GM18909 (cell line): ENCODE measurements around the gene DDX20.
"Not testable (repeated sequence)": the region's sequence is repeated elsewhere in the genome, so short reads cannot be mapped to it uniquely, and the experiment has no call there.

Experiments
- ATAC-seq: cut with Tn5 transposase; IDR thresholded peaks from one replicate; pipeline ENCODE4 v1.9.1; 2021; ENCODE audit warnings: mild to moderate bottlenecking; ENCODE audit not compliant: unreplicated experiment, poor library complexity

Gene DDX20

DNA sequence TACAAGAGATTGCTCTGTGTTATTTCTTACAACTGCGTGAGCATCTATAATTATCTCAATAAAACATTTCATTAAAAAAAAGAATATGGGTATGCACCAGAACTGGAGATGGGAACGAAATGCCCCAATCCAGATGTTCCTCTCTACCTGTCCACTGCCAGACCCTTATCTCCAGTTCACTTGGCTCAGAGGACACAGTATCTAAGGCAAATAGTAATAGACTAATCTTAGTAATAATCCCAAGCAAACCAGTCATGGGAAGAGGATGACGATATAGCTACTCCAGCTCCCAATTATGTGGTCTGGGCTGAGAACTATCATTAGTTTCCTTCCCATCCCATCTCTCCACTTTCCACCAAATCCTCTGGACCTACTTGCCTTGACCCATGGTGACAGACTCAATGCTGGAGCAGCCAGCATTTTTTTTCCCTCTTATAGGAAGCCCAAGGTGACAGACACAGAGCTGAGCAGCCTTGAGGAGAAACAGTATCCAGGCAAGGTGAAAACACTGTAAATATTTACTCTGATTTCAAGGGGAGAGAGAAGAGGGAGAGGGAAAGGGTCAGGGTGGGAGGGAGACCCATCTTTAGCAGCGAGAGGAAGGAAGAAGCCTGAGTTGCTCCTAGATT is 28.7 kb downstream of the DDX20 start:
- ATAC-seq = no peak

- ATAC-seq = no peak
These were observed 31.0 kb downstream of the DDX20 start for GRCh38 chr1:111786669-111787207.

DNA sequence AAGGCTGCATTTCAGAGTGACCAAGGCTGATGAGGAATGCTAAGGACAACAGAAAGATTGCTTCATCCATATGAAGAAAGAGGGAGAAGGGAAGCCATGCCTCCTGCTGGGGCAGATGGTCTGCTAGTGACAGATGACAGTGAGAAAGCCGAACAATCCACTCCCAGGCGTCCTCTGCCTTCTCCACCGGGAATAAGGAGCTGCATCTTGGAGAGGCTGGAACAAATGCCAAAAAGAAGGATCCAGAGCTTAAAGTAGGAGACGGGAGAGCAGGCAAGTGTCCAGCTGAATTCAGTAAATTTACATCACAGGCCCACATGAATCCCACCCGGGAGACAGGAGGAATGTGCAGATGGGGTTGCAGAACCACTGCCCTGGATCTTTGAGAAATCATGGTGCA is 33.4 kb downstream of the DDX20 start:
- ATAC-seq = no peak

DNA sequence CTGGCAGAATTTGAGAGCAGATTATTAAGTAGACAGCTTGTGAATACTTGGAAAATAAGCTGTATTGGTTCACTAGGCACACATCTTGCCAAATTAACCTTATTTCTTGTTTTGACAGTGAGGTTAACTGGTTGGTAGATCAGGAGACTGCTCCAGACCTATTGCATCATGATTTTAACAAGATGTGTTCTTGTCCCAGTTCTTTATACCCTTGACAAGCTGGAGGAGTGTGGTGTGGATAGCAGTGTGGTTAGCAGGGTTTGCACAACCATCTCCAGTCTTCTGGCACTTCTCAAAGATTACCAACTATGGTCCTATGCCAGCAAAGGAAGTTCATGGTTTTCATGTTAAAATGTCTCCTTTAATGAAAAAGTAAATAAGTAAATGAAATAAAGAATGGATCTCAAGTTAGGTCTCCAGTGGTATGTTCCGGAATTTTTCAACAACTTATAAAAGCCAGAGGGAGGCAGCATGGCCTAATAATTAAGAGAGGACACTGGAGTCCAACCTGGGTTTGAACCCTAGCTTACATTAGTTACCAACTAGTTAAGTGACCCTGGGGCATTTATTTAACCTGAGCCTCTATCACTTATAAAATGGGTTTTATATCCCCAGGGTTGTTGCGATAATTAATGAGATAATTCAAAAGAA is 34.1 kb downstream of the DDX20 start:
- ATAC-seq = no peak

DNA sequence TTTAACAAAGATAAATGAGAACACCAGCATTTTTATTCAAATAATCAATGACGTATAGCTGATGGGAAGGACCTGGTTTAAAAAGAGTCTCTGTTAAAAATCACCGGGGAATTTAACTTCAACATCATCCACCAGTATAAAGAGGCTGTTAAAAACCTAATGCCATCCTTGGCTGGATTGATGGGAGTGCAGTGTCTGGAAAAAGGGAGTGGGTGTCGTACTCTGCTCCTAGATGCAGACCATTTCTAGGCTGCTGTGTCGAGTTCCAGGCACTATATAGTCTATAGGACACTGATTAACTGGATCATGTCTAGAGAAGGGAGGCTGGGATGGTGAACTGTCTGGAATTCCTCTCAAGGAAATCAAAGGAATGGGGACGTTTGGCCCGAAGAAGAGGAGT is 36.1 kb downstream of the DDX20 start:
- no peak for ATAC-seq

DNA sequence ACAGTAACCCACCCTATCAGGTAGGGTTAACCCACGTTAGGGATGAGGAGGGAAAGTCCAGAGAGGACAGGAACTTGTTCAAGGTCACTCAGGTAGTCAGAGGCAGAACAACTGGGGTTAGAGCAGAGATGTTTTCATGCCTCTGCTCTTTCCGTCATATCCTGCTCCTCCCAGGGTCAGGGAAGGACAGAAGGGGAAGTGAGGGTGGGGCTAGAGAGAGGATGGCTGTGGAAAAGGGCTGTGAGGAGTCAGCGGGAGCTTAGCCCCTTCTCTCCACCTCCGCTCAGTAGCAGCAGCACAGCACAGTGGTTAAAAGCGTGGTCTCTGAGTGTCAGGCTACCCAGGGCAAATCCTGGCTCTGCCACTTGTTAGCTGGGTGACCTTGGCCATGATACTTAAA is 36.5 kb downstream of the DDX20 start:
- ATAC-seq = no peak

DNA sequence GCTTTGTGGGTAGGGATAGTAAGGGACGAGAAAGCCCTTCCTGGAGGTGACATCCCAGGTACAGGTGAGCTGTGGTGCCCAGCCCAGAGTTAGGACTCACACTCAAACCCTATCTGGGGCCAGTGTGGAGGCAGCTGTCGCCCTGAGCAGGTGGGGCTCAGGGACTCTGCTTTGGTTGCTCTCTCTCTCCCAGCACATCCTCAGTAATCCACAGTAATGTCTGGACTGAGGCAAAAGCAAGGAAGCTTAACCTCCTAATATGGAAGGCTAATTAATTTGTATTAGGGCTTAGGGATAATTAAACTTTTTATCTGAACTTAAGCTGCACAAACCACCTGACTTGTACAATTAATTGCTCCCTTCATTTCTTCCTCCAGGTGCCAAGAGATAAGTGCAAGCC is 38.2 kb downstream of the DDX20 start:
- ATAC-seq = no peak

DNA sequence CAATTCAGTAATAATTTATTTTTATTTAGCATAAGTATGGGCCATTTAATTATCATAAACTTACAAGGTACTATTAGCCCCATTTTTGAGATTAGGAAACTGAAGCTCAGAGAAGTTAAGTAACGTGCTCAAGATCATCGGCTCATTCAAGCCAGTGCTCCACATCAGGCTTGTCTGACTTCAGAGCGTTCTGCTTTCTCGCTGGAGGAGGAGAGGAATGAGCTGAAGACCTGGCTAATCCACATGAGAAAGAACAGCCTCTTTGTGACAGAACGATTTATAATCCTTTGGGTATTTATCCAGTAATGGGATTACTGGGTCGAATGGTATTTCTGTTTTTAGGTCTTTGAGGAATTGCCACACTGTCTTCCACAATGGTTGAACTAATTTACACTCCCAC is 39.7 kb downstream of the DDX20 start:
- ATAC-seq = no peak

DNA sequence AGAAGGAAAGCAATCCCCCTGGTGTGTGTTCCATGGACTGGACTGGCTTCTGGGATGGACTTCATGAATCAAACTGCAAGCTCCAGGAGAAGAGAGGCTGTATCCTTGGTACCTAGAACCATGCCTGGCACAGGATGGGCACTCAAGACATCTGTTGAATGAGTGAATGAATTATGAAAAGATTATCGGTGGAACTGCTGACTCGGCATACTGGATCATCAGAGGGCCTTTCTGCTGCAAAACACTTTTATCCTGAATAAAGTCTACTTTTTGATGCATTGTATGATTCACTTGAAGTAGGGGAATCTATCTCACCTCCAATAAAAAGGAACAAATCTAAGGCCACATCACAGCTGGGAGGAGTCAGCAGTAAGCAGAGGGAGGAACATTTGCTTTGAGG is 42.9 kb downstream of the DDX20 start:
- no peak for ATAC-seq

GRCh38 chr1:111799722-111800121 is 44.0 kb downstream of the DDX20 start:
- ATAC-seq = not testable (repeated sequence)

GRCh38 chr1:111801071-111801850 is 45.6 kb downstream of the DDX20 start:
- no peak for ATAC-seq

DNA sequence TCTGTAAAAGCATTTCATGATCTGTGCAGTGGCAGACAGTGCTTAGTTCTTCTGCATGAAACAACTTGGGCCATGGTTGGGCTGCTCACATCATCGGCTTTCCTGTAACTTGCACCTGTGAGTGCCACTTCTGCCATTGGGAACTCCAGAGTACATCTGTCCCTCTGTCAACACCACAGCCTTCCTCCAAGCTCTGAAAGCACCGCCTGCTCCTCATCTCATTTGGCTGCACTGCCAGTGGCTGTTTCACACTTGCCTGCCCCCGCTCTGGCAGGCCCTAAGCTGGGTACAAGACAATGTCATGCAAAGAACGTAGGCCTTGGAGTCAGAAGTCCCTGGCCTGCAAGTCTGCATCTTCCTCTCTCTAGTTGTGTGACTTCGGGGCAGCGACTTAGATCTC is 46.4 kb downstream of the DDX20 start:
- ATAC-seq = no peak

DNA sequence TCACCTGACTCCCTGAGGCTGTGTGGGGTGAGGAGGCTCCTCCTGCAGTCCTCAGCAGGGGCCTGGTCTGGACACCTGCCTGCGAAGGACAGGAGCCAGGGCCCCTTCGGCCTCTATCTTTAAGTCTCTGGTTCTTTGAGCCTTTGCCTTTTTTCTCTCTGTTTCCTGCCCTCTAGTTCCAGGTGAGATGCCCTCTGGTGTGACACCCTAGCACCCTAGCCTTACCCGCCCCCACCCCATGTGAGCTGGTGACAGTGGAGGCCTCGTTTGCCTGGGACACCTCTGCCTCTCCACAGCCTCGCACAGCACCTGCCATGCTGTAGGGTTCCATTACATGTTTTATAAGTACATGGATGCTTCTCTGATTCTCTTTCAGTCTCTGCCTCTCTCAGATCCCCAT is 47.3 kb downstream of the DDX20 start:
- ATAC-seq = no peak

GRCh38 chr1:111803951-111804350 is 48.2 kb downstream of the DDX20 start:
- ATAC-seq = no peak

GRCh38 chr1:111804776-111805175 is 49.1 kb downstream of the DDX20 start:
- no peak for ATAC-seq

DNA sequence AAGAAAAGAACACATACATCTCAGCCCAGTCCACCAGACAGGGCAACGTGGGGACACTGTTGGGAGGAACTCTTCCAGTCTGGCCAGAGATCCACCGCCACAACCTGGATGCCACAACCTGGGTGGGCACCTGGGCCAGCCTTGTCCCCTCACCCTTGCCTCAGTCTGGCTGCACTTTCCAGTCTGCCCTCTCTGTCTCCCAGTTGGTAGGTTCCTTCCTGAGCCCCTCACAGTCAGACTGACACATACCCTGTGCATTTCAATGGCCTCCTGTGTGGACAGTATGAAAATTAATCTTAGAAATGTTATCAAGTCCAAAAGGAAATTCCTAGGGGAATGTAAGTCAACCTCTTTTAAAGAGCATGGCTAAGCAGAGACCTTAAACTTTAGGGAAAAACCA is 49.5 kb downstream of the DDX20 start:
- no peak for ATAC-seq

DNA sequence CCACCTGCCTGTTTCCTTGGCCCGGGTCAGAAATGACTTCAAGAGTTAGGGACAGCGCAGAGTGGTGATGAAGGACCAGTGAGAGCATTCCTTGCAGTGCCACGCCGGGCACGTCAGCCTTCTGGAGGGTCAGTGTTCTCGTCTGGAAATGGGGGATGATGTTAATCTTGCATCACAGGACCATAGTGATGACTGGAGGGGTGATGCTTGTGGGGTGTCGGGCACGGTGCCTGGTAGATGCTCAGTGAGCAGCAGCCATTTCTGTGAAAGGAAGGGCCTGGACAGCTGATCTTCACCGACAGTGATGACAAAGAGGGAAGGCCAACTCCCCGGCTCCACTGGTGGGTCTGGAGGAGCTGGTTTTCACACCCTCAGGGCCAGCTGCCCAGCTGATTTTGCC is 56.2 kb downstream of the DDX20 start:
- no peak for ATAC-seq

DNA sequence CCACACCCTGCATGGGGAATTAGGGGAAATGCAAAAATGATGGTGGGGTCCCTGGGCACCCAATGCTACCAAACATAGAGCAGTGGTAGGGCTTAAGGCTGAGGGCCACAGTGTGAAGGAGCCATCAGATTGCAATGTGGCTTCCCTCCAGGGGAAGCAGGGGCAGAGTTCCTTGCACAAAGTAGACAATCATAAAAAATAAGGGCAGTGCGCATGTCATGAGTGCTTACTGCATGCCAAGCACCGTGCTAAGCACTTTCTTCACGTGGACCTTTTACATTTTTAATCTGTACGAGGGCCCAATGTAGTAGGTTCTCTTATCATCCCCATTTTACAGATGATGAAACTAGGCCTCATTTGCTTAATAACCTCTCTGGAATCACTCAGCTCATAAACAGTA is 56.6 kb downstream of the DDX20 start:
- ATAC-seq = no peak

DNA sequence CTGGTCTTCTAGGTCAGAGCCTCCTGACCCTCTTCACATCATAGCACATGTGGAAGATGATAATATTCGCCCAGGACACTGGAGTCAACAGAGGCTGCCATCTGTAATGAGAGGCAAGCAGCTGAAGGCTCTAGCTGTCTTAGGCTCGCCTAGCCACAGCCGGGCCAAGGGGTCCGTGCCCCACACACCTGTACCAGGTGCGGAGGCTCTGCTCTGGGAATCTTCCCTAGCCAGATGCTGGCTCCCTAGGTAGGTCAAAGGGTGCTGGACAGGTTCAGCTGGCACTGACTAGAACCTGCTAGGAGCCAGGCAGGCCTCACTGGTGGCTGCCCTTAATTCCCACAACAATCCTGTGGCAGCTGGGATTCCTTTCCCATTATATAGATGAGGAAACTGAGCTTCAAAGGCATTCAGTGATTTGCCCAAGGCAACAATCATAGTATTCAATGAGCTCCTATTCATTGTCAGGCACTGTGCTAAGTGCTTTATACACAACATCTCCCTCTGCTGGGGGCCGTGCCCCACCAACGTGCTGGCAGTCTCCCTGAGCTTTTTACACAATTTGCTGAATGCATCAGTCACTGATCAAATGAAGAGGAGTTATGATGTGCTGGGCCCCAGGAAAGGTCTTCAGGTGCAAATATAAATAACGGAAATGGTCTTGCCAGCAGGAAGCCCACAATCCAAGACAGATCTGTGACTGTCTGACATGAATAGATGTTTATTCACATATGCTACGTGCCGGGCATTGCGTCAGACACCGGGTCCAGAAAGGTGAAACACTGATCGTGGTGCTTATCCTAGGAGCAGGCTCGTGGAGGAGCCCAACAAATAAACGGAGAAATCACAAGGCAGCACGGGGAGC is 58.0 kb downstream of the DDX20 start:
- ATAC-seq = no peak

GRCh38 chr1:111814305-111814628 is 58.6 kb downstream of the DDX20 start:
- ATAC-seq = no peak

- ATAC-seq = no peak
These were observed 58.9 kb downstream of the DDX20 start for GRCh38 chr1:111814642-111815041.
